GM12873 (cell line): ENCODE data around the gene PPIL6.
A peak's percentile ranks its signal among the peaks of the same experiment; 100 is the strongest.

Source experiments
- TF ChIP-seq, protein P1 (sequence below): IDR thresholded peaks from 2 replicates; pipeline ENCODE4 v1.5.1; 2012; ENCODE audit warnings: low read depth, mild to moderate bottlenecking, moderate library complexity, low read length, control low read depth; ENCODE audit not compliant: insufficient read depth; ENCODE audit errors: missing control alignments

Gene PPIL6

DNA sequence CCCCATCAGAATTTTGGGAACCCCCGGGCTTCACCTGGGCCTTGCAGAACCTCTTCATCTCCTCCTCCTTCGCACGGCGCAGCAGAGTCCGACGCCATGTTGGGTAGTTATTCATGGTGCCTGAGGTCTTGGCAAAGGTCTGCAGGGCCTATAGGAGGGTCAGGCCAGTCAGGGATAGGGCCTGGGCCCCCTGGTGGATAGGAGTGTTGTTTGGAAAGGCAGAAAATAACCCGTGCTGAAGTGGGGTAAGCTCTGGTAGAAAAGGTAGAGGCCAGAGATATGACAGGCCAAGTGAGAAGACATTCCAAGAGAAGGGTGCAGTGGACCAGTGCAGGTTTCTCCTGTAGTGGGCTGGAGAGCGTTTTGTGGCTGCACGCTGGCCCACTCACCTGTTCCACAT is 5.0 kb upstream of the PPIL6 start:
- TF ChIP-seq, protein P1, sequence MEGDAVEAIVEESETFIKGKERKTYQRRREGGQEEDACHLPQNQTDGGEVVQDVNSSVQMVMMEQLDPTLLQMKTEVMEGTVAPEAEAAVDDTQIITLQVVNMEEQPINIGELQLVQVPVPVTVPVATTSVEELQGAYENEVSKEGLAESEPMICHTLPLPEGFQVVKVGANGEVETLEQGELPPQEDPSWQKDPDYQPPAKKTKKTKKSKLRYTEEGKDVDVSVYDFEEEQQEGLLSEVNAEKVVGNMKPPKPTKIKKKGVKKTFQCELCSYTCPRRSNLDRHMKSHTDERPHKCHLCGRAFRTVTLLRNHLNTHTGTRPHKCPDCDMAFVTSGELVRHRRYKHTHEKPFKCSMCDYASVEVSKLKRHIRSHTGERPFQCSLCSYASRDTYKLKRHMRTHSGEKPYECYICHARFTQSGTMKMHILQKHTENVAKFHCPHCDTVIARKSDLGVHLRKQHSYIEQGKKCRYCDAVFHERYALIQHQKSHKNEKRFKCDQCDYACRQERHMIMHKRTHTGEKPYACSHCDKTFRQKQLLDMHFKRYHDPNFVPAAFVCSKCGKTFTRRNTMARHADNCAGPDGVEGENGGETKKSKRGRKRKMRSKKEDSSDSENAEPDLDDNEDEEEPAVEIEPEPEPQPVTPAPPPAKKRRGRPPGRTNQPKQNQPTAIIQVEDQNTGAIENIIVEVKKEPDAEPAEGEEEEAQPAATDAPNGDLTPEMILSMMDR = no peak

DNA sequence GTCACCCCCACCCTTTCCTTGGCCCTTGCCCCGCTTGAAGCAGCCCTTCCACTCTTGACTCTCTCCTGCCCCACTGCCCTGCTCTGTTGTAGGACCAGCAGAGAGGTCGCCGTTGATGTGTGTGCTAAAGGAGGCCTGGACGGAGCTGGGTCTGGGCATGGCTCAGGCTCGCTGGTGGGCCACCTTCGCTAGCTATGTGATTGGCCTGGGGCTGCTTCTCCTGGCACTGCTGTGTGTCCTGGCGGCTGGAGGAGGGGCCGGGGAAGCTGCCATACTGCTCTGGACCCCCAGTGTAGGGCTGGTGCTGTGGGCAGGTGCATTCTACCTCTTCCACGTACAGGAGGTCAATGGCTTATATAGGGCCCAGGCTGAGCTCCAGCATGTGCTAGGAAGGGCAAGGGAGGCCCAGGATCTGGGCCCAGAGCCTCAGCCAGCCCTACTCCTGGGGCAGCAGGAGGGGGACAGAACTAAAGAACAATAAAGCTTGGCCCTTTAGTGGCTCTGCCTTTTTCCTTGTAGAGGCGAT is 3.1 kb upstream of the PPIL6 start:
- TF ChIP-seq, protein P1 = no peak

DNA sequence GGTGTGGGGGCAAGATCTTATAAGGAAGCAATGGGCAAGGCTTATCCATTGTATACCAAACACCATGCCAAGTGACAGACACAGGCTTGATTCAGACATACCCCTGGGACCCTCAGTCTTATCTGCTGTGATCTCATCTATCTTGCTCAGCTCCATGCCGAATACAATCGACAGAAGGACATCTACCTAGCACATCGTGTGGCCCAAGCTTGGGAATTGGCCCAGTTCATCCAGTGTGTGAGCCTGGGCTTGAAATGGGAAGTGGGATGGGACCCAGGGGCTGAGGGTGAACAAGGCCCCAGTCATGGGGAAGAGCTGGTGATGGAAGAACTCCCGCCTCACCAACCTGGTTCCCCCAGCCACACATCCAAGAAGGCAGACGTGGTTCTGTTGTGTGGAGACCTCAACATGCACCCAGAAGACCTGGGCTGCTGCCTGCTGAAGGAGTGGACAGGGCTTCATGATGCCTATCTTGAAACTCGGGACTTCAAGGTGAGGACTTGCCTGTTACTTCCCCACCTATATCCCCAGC is 2.0 kb upstream of the PPIL6 start:
- TF ChIP-seq, protein P1 = no peak

DNA sequence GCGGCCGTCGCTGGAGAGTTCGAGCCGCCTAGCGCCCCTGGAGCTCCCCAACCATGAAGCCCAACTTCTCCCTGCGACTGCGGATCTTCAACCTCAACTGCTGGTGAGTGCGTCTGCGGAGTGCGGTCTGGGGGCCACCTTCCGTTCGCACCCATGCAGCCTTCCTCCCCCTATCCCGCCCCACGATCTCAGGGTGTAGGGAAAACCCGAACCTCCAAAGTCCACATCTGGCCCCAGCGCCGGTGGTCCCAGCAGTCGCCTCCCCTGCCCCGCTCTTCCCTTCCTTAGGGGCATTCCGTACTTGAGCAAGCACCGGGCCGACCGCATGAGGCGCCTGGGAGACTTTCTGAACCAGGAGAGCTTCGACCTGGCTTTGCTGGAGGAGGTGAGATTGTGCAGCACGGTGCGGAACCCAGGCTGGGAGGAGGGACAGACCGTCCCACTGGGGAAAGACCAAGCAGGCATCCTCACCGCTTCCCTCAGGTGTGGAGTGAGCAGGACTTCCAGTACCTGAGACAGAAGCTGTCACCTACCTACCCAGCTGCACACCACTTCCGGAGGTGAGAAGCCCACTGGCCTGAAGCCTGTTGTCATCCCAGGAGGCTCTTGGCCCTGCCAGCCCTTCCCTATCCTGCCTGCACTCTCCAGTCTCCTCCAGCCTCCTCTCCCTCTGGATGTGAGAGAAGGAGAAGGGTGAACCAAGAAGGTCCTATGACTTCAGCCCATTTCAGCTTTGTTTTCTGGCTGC is 815 bp upstream of the PPIL6 start:
- TF ChIP-seq, protein P1 = peak; percentile 13

DNA sequence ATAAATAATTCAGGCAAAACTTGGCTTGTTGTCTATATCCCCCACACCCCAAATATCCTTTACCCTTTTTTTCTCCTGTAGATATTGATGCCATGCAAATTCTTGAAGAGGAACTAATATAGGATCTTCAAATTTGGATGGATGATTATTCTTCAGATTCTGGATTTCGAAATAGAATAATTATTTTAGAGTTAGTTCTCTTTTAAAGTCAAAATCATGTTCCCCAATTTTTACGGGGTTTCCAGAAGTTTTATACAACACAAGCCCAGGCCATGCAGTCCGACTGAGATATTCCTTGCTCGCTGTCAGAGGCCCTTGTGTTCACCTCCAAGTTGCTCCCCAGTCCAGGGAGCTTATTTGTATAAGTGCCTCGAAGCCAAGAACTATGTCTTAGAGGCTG is 4.4 kb downstream of the PPIL6 start:
- TF ChIP-seq, protein P1 = no peak

DNA sequence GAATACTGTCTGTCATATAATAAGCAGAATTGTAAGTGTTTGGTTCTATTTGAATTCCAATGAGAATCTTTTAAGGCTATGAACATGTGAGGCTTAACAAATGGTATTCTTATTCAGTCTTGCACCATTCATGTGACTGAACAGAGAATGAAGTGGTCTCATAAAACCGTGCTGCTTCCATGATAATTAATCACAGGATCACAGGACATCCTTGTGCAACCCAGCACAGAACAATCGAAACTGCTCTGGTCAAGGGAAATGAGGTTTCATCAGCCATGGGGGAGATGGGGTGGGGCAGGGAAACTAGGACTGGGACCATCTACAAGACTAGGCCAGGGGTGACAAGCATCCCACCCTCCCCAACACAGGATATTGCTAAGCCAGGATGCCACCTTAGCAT is 6.0 kb downstream of the PPIL6 start:
- TF ChIP-seq, protein P1 = no peak

DNA sequence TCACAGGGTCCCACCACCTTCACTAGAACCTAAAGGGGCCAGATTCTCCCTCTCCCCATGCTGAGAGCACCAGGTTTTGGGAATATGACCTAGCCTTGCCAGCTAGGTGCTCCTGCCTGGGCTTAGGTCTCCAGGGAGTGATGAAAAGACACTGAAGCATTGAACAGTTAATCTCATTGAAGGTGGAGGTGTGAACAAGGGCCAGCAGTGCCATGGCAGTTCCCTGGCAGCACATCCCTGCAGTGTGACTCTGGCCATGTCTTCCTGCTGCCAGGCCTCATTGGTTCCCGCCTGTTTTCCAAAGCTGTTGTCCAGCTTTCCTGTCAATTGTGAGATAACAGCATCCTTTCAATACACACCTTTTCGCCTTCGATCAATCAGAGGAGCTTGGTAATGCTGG is 10.9 kb downstream of the PPIL6 start:
- TF ChIP-seq, protein P1 = no peak
